ENCODE results near the gene KCNK13. TPM values are rescaled to one million over a fixed set of nuclear protein-coding genes. Genes with fewer than 3 reads are reported as not detected.

The KCNK13 gene
- total and polyA plus RNA-seq, 2 experiments from 2014 or later: 0.21 to 1.0 TPM

DNA sequence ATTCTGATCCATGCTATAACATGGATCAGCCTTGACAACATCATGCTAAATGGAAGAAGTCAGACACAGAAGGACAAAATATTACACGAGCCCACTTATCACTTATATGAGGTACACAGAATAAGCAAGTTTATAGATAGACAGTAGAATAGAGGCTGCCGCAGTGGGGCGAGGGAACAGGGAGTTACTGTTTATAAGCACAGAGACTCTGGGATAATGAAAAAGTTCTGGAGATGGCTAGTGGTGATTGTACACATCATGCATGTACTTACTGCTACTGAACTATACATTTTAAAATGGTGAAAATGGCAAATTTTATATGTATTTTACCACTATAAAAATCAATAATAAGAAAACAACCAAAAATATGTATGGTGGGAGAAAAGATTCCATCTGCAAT is 99.3 kb downstream of the KCNK13 start:
- Histone ChIP-seq H3K4me3 (no peak overlapping the region), H3K79me2 (replicated peaks; ENCODE audit: insufficient read depth) (no peaks in the 10 kb centered on the region), H4K20me1 (replicated peaks; ENCODE audit: insufficient read depth) (no peaks in the 10 kb centered on the region; the same call in 1 of the 2 replicates), H3K27me3 (ENCODE audit: insufficient read depth) (no peaks in the 10 kb centered on the region), H3K4me1 (ENCODE audit: insufficient read depth) (no peaks in the 10 kb centered on the region), H3K4me2 (no peak overlapping the region), H2AFZ (no peak overlapping the region), H3K9me2 (ENCODE audit: insufficient read depth) (no peaks in the 10 kb centered on the region), H3F3A (replicated peaks; ENCODE audit: low read depth) (no peaks in the 10 kb centered on the region), H3K36me3 (ENCODE audit: insufficient read depth) (no peaks in the 10 kb centered on the region), H3K27ac (ENCODE audit: low read depth) (no peak overlapping the region)
- Mint-ChIP-seq H3K36me3 (ENCODE audit: low read depth) (no peaks in the 10 kb centered on the region), H3K27me3 (ENCODE audit: insufficient read depth, low read depth, poor library complexity) (peaks cover 3% of the 10 kb centered on the region), H3K4me1 (peaks cover 5% of the 10 kb centered on the region; the same call in 1 of the 3 replicates), H3K9me3 (no peaks in the 10 kb centered on the region), H3K27ac (no peak overlapping the region), H3K4me3 (no peak overlapping the region)
- TF ChIP-seq EZH2 (IDR thresholded peaks at IDR 0.05; ENCODE audit: low read depth, unreplicated experiment) (no peak), POLR2AphosphoS5 (IDR thresholded peaks at IDR 0.05; ENCODE audit: low read depth) (no peak), NANOG (IDR thresholded peaks at IDR 0.05; ENCODE audit: borderline replicate concordance) (no peak), ZNF114 (CRISPR knock-in tag; IDR thresholded peaks at IDR 0.05) (no peak), EZH2phosphoT487 (IDR thresholded peaks at IDR 0.05; ENCODE audit: unreplicated experiment) (no peak), ZNF331 (CRISPR knock-in tag; IDR thresholded peaks at IDR 0.05; ENCODE audit: low read depth) (no peak), CTCF (conservative IDR thresholded peaks at IDR 0.05; ENCODE audit: low read depth in 2 of 2) (no peak)
- TF ChIP-seq, protein P1, sequence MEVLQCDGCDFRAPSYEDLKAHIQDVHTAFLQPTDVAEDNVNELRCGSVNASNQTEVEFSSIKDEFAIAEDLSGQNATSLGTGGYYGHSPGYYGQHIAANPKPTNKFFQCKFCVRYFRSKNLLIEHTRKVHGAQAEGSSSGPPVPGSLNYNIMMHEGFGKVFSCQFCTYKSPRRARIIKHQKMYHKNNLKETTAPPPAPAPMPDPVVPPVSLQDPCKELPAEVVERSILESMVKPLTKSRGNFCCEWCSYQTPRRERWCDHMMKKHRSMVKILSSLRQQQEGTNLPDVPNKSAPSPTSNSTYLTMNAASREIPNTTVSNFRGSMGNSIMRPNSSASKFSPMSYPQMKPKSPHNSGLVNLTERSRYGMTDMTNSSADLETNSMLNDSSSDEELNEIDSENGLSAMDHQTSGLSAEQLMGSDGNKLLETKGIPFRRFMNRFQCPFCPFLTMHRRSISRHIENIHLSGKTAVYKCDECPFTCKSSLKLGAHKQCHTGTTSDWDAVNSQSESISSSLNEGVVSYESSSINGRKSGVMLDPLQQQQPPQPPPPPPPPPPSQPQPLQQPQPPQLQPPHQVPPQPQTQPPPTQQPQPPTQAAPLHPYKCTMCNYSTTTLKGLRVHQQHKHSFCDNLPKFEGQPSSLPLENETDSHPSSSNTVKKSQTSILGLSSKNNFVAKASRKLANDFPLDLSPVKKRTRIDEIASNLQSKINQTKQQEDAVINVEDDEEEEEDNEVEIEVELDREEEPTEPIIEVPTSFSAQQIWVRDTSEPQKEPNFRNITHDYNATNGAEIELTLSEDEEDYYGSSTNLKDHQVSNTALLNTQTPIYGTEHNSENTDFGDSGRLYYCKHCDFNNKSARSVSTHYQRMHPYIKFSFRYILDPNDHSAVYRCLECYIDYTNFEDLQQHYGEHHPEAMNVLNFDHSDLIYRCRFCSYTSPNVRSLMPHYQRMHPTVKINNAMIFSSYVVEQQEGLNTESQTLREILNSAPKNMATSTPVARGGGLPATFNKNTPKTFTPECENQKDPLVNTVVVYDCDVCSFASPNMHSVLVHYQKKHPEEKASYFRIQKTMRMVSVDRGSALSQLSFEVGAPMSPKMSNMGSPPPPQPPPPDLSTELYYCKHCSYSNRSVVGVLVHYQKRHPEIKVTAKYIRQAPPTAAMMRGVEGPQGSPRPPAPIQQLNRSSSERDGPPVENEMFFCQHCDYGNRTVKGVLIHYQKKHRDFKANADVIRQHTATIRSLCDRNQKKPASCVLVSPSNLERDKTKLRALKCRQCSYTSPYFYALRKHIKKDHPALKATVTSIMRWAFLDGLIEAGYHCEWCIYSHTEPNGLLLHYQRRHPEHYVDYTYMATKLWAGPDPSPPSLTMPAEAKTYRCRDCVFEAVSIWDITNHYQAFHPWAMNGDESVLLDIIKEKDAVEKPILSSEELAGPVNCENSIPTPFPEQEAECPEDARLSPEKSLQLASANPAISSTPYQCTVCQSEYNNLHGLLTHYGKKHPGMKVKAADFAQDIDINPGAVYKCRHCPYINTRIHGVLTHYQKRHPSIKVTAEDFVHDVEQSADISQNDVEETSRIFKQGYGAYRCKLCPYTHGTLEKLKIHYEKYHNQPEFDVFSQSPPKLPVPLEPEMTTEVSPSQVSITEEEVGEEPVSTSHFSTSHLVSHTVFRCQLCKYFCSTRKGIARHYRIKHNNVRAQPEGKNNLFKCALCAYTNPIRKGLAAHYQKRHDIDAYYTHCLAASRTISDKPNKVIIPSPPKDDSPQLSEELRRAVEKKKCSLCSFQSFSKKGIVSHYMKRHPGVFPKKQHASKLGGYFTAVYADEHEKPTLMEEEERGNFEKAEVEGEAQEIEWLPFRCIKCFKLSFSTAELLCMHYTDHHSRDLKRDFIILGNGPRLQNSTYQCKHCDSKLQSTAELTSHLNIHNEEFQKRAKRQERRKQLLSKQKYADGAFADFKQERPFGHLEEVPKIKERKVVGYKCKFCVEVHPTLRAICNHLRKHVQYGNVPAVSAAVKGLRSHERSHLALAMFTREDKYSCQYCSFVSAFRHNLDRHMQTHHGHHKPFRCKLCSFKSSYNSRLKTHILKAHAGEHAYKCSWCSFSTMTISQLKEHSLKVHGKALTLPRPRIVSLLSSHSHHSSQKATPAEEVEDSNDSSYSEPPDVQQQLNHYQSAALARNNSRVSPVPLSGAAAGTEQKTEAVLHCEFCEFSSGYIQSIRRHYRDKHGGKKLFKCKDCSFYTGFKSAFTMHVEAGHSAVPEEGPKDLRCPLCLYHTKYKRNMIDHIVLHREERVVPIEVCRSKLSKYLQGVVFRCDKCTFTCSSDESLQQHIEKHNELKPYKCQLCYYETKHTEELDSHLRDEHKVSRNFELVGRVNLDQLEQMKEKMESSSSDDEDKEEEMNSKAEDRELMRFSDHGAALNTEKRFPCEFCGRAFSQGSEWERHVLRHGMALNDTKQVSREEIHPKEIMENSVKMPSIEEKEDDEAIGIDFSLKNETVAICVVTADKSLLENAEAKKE (CRISPR knock-in tag; IDR thresholded peaks at IDR 0.05): no peak
- TF ChIP-seq, protein P2, sequence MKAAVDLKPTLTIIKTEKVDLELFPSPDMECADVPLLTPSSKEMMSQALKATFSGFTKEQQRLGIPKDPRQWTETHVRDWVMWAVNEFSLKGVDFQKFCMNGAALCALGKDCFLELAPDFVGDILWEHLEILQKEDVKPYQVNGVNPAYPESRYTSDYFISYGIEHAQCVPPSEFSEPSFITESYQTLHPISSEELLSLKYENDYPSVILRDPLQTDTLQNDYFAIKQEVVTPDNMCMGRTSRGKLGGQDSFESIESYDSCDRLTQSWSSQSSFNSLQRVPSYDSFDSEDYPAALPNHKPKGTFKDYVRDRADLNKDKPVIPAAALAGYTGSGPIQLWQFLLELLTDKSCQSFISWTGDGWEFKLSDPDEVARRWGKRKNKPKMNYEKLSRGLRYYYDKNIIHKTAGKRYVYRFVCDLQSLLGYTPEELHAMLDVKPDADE (IDR thresholded peaks at IDR 0.05): no peak
- TF ChIP-seq, protein P3, sequence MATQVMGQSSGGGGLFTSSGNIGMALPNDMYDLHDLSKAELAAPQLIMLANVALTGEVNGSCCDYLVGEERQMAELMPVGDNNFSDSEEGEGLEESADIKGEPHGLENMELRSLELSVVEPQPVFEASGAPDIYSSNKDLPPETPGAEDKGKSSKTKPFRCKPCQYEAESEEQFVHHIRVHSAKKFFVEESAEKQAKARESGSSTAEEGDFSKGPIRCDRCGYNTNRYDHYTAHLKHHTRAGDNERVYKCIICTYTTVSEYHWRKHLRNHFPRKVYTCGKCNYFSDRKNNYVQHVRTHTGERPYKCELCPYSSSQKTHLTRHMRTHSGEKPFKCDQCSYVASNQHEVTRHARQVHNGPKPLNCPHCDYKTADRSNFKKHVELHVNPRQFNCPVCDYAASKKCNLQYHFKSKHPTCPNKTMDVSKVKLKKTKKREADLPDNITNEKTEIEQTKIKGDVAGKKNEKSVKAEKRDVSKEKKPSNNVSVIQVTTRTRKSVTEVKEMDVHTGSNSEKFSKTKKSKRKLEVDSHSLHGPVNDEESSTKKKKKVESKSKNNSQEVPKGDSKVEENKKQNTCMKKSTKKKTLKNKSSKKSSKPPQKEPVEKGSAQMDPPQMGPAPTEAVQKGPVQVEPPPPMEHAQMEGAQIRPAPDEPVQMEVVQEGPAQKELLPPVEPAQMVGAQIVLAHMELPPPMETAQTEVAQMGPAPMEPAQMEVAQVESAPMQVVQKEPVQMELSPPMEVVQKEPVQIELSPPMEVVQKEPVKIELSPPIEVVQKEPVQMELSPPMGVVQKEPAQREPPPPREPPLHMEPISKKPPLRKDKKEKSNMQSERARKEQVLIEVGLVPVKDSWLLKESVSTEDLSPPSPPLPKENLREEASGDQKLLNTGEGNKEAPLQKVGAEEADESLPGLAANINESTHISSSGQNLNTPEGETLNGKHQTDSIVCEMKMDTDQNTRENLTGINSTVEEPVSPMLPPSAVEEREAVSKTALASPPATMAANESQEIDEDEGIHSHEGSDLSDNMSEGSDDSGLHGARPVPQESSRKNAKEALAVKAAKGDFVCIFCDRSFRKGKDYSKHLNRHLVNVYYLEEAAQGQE (IDR thresholded peaks at IDR 0.05; ENCODE audit: unreplicated experiment): no peak
- ATAC-seq: no peak
- no peak for DNase-seq (ENCODE audit: low spot score)

Measured in GM23338 (cell line).